Measurements from ENCODE around the gene AIF1L.

AIF1L gene

DNA sequence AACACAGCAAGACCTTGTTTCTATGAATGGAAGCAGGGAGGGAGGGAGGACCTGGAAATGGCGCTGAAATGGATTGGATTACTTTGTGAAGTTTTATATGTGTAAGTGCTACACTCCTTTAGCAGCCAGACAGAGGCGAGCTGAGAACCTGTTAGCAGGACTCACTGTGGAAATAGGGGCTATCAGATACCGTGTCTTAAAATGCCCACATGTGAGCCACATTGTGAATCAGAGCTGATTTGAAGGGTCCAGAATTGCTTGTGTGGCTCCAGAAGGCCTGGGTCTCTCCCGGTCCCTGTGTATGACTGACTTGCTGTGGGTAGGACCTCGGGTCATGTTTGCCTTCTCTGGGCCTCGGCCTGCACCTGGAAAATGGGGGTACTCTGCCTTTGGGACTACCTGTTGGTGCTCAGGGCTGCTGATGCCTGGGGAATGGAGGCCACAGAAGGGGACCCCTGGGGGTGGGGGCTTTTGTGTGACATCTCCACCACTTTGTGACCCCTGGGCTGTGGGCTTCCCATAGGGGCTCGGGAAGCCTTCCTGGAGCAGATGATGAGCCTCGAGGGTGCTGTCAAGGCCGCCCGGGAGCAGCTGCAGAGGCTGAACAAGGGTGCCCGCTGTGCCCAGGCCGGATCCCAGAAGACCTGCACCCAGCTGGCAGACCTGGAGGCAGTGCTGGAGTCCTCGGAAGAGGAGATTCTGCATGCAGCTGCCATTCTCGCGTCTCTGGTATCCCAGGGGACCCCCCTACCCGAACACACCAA is 24.0 kb upstream of the AIF1L start:
- Histone ChIP-seq H3K56ac (ENCODE audit: low read length) (no peak overlapping the region), H3K27me3 (ENCODE audit: insufficient read depth, low read length, poor library complexity) (no peaks in the 10 kb centered on the region)
- WGBS (ENCODE audit: extremely low coverage, insufficient coverage, low lambda C conversion rate): no CpG with 5 or more reads among the region's 16 CpGs

DNA sequence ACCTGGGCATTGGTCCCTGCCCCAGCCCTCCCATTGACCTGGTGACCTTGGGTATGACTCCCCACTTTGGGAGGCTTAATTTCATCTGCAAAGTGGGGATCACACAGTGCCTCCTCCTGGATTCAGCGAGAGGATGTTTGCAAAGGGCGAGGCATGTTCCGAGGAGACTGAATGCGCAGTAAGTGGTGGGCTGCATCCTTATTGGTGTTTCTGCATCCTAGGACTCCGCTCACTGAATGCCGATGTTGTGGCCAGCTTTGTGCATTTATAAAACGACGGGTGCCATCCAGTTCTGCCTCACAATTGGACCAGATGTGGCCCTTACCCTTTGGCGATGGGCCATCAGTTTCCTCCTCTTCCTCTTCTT is 23.5 kb upstream of the AIF1L start:
- no peak overlapping the region for H3K27ac ChIP-seq (ENCODE audit: low read depth, low read length)
- no peaks in the 10 kb centered on the region for H3K79me1 ChIP-seq (ENCODE audit: low read length)
- H3K4me3 ChIP-seq (ENCODE audit: low read length): no peak overlapping the region
- H4K5ac ChIP-seq (ENCODE audit: low read length): no peak overlapping the region
- H3K4me1 ChIP-seq (ENCODE audit: control insufficient read depth, low read depth, low read length): no peaks in the 10 kb centered on the region
- H2BK15ac ChIP-seq (replicated peaks; ENCODE audit: low read depth): no peak overlapping the region
- WGBS (ENCODE audit: extremely low coverage, insufficient coverage, low lambda C conversion rate): no CpG with 5 or more reads among the region's 9 CpGs
- H4K8ac ChIP-seq (ENCODE audit: low read depth, low read length): no peak overlapping the region
- no peak overlapping the region for H2AK5ac ChIP-seq (ENCODE audit: low read length)
- no peaks in the 10 kb centered on the region for H3K27me3 ChIP-seq (ENCODE audit: insufficient read depth, low read length, poor library complexity)
- no peak for DNase-seq
- H3K36me3 ChIP-seq (ENCODE audit: control insufficient read depth, insufficient read depth, low read length): no peaks in the 10 kb centered on the region
- no peak overlapping the region for H3K18ac ChIP-seq (ENCODE audit: low read length)
- no peak overlapping the region for H2BK5ac ChIP-seq (ENCODE audit: low read length)
- H3K79me2 ChIP-seq (ENCODE audit: control insufficient read depth, insufficient read depth, low read length): no peaks in the 10 kb centered on the region
- H3K56ac ChIP-seq (ENCODE audit: low read length): no peak overlapping the region
- H2BK120ac ChIP-seq (ENCODE audit: low read depth, low read length): no peak overlapping the region
- H3K4me2 ChIP-seq (ENCODE audit: low read length): no peak overlapping the region
- no peak overlapping the region for H3K4ac ChIP-seq (ENCODE audit: low read depth, low read length)
- H3K23ac ChIP-seq (ENCODE audit: low read length): no peak overlapping the region
- H3K9ac ChIP-seq (ENCODE audit: low read length): no peak overlapping the region

More for the DNA sequence above, 24.0 kb upstream of the AIF1L start:
- Histone ChIP-seq H3K4me1 (ENCODE audit: control insufficient read depth, low read depth, low read length) (no peaks in the 10 kb centered on the region), H4K8ac (ENCODE audit: low read depth, low read length) (no peak overlapping the region), H2BK15ac (replicated peaks; ENCODE audit: low read depth) (no peak overlapping the region), H2BK5ac (ENCODE audit: low read length) (no peak overlapping the region), H3K36me3 (ENCODE audit: control insufficient read depth, insufficient read depth, low read length) (no peaks in the 10 kb centered on the region), H3K79me2 (ENCODE audit: control insufficient read depth, insufficient read depth, low read length) (no peaks in the 10 kb centered on the region), H3K79me1 (ENCODE audit: low read length) (no peaks in the 10 kb centered on the region), H2AK5ac (ENCODE audit: low read length) (no peak overlapping the region), H3K4me2 (ENCODE audit: low read length) (no peak overlapping the region), H3K4me3 (ENCODE audit: low read length) (no peak overlapping the region), H2BK120ac (ENCODE audit: low read depth, low read length) (no peak overlapping the region), H3K23ac (ENCODE audit: low read length) (no peak overlapping the region), H3K18ac (ENCODE audit: low read length) (no peak overlapping the region), H3K27ac (ENCODE audit: low read depth, low read length) (no peak overlapping the region), H3K4ac (ENCODE audit: low read depth, low read length) (no peak overlapping the region), H3K9ac (ENCODE audit: low read length) (no peak overlapping the region), H4K5ac (ENCODE audit: low read length) (no peak overlapping the region)
- DNase-seq: no peak

DNA sequence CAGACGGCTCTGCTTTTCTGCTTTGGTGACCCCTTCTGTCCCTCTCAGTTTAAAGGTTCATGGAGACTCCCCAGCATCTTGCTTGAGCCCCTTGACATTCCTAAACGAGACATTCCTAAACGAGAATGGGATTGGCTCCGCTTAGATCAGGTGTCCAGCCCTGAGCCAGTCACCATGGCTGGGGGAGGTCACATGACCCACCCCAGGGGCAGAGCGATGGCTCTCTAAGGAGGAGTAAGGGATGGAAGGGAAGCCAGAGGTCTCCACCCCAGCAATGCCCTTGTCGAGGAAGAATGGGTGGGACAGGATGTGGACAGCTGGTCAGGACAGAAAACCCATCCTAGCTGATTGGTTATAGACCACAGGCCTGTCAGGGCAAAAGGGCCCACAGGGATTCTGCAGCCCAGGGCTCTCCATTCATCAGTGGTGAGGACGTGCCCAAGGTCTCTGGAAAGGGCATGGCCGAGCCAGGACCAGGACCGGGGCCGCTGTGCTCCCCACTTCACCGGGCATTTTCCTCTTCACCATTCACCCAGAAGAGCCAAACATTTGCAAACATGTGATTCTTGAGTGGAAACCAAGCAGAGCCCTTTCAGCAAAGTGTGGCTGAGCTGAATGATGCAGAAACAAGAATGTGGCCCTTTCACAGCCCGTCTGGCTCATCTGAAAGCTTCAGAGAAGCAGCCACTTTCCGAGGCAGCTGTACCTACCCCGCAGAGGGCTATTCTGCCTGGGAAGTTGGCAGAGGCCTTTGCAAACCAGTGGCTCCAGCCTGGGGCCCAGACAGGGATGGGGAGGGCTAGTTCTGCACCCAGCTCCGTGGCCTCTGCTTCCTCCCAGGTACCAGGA is 19.8 kb upstream of the AIF1L start:
- Histone ChIP-seq H3K4me1 (ENCODE audit: control insufficient read depth, low read depth, low read length) (no peaks in the 10 kb centered on the region), H3K27ac (ENCODE audit: low read depth, low read length) (no peak overlapping the region), H3K36me3 (ENCODE audit: control insufficient read depth, insufficient read depth, low read length) (no peaks in the 10 kb centered on the region), H3K4me2 (ENCODE audit: low read length) (no peak overlapping the region), H3K56ac (ENCODE audit: low read length) (no peak overlapping the region), H3K79me1 (ENCODE audit: low read length) (no peaks in the 10 kb centered on the region), H3K9ac (ENCODE audit: low read length) (no peak overlapping the region), H2BK15ac (replicated peaks; ENCODE audit: low read depth) (no peak overlapping the region), H2BK120ac (ENCODE audit: low read depth, low read length) (no peak overlapping the region), H3K27me3 (ENCODE audit: insufficient read depth, low read length, poor library complexity) (no peaks in the 10 kb centered on the region), H3K18ac (ENCODE audit: low read length) (no peak overlapping the region), H3K4ac (ENCODE audit: low read depth, low read length) (no peak overlapping the region), H4K8ac (ENCODE audit: low read depth, low read length) (no peak overlapping the region), H3K79me2 (ENCODE audit: control insufficient read depth, insufficient read depth, low read length) (no peaks in the 10 kb centered on the region), H3K4me3 (ENCODE audit: low read length) (no peak overlapping the region), H2AK5ac (ENCODE audit: low read length) (no peak overlapping the region), H2BK5ac (ENCODE audit: low read length) (no peak overlapping the region), H4K5ac (ENCODE audit: low read length) (no peak overlapping the region), H3K23ac (ENCODE audit: low read length) (no peak overlapping the region)
- DNase-seq: no peak
- WGBS (ENCODE audit: extremely low coverage, insufficient coverage, low lambda C conversion rate): no CpG with 5 or more reads among the region's 15 CpGs

DNA sequence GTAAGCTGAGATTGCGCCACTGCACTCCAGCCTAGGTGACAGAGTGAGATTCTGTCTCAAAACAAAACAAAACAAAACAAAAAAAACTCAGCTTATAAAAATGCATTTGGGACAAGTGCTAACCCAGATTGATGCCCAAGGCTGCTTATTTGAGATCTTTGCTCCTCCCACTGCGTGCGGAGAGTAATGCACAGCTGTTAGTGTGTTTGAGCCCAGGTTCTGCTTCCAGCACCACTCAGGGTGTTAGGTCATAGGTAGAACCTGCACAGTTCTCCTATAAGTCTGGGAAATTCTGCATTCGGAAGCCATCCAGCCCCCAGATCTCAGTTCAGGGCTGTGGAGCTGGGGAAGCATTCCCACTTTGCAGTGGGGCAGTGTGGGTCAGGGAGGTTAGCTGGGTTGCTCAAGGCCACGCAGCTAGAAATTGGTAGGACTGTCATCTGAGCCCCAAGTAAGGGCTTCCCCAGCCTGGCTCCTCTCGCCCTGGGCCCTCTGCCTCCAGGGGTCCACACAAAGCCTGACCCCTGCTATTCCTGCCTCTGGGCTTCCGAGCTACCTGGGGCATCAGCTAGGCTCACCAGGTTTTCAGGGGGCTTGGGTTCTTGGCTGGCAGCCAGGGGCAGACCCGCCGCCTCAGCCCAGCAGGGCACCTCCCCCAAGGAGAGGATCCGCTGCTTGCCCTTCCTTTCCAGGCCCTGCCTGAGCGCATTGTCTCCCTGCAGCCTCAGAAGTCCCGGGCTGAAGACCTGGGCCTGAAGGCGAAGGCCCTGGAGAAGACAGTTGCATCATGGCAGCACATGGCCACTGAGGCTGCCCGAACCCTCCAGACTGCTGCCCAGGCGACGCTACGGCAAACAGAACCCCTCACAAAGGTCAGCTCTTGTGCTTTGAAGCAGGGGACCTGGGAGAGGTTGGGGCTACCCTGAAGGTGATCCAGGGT is 17.6 kb upstream of the AIF1L start:
- H2AK5ac ChIP-seq (ENCODE audit: low read length): no peak overlapping the region
- no peak overlapping the region for H3K56ac ChIP-seq (ENCODE audit: low read length)
- H3K9ac ChIP-seq (ENCODE audit: low read length): no peak overlapping the region
- no peaks in the 10 kb centered on the region for H3K79me1 ChIP-seq (ENCODE audit: low read length)
- no CpG with 5 or more reads among the region's 17 CpGs for WGBS (ENCODE audit: extremely low coverage, insufficient coverage, low lambda C conversion rate)
- no peak for DNase-seq
- H2BK5ac ChIP-seq (ENCODE audit: low read length): no peak overlapping the region
- H3K4me3 ChIP-seq (ENCODE audit: low read length): no peak overlapping the region
- H3K27me3 ChIP-seq (ENCODE audit: insufficient read depth, low read length, poor library complexity): no peaks in the 10 kb centered on the region
- no peak overlapping the region for H3K23ac ChIP-seq (ENCODE audit: low read length)
- H3K36me3 ChIP-seq (ENCODE audit: control insufficient read depth, insufficient read depth, low read length): no peaks in the 10 kb centered on the region
- H2BK15ac ChIP-seq (replicated peaks; ENCODE audit: low read depth): no peak overlapping the region
- no peak overlapping the region for H4K5ac ChIP-seq (ENCODE audit: low read length)
- H3K79me2 ChIP-seq (ENCODE audit: control insufficient read depth, insufficient read depth, low read length): no peaks in the 10 kb centered on the region
- no peak overlapping the region for H2BK120ac ChIP-seq (ENCODE audit: low read depth, low read length)
- no peak overlapping the region for H3K4me2 ChIP-seq (ENCODE audit: low read length)
- H3K27ac ChIP-seq (ENCODE audit: low read depth, low read length): no peak overlapping the region
- H4K8ac ChIP-seq (ENCODE audit: low read depth, low read length): no peak overlapping the region
- no peaks in the 10 kb centered on the region for H3K4me1 ChIP-seq (ENCODE audit: control insufficient read depth, low read depth, low read length)
- no peak overlapping the region for H3K4ac ChIP-seq (ENCODE audit: low read depth, low read length)
- H3K18ac ChIP-seq (ENCODE audit: low read length): no peak overlapping the region

DNA sequence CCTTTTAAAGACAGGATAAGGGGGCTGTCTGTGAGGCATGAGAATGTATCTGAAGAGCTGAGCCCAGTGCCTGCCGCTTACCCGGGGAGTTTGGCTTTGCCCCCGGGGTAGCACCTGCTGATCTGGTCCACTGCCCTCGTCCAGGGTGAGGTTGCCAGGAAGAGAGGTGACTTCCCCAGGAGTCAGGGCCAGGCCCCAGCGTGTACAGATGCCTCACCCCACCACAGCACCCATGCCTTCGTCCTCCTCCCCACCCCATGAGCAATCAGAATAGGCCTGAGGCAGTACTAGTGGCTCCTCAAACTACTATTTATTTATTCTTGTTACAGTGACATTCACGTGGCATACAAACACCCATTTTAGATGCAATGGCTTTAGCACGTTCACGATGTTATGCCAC is 15.7 kb upstream of the AIF1L start:
- Histone ChIP-seq H3K79me2 (ENCODE audit: control insufficient read depth, insufficient read depth, low read length) (no peaks in the 10 kb centered on the region), H4K5ac (ENCODE audit: low read length) (no peak overlapping the region), H3K27ac (ENCODE audit: low read depth, low read length) (no peak overlapping the region), H2BK5ac (ENCODE audit: low read length) (no peak overlapping the region), H2AK5ac (ENCODE audit: low read length) (no peak overlapping the region), H3K4me3 (ENCODE audit: low read length) (no peak overlapping the region), H3K4me1 (ENCODE audit: control insufficient read depth, low read depth, low read length) (no peaks in the 10 kb centered on the region), H2BK120ac (ENCODE audit: low read depth, low read length) (no peak overlapping the region), H3K36me3 (ENCODE audit: control insufficient read depth, insufficient read depth, low read length) (no peaks in the 10 kb centered on the region), H3K4me2 (ENCODE audit: low read length) (no peak overlapping the region), H3K27me3 (ENCODE audit: insufficient read depth, low read length, poor library complexity) (no peaks in the 10 kb centered on the region), H3K56ac (ENCODE audit: low read length) (no peak overlapping the region), H3K4ac (ENCODE audit: low read depth, low read length) (no peak overlapping the region), H3K23ac (ENCODE audit: low read length) (no peak overlapping the region), H3K9ac (ENCODE audit: low read length) (no peak overlapping the region), H2BK15ac (replicated peaks; ENCODE audit: low read depth) (no peak overlapping the region), H3K79me1 (ENCODE audit: low read length) (no peaks in the 10 kb centered on the region), H4K8ac (ENCODE audit: low read depth, low read length) (no peak overlapping the region), H3K18ac (ENCODE audit: low read length) (no peak overlapping the region)
- DNase-seq: no peak
- WGBS (ENCODE audit: extremely low coverage, insufficient coverage, low lambda C conversion rate): no CpG with 5 or more reads among the region's 9 CpGs

Measured in mesendoderm (in vitro differentiated cells).